Neural progenitor cell (in vitro differentiated cells): ENCODE data around the gene GRK1. TPM values are rescaled to one million over a fixed set of nuclear protein-coding genes. Genes with fewer than 3 reads are reported as not detected.

Experiments used
- DNase-seq: peaks from one replicate; pipeline ENCODE4 v3.0.0-alpha.2; 2016; ENCODE audit warnings: low spot score
- H2AFZ ChIP-seq: fragments of 200-600 bp; sonication (generic); replicated peaks from 2 replicates; pipeline ENCODE4 v1.6.1; 2016; ENCODE audit warnings: antibody characterized with exemption
- H3F3A ChIP-seq: fragments of 200-600 bp; sonication (generic); 2 replicates; pipeline ENCODE4 v1.6.1; 2016; ENCODE audit warnings: antibody characterized with exemption, low read depth
- H3K27ac ChIP-seq: fragments of 200-600 bp; sonication (generic); 2 replicates; pipeline ENCODE4 v1.5.1; 2016; ENCODE audit warnings: mild to moderate bottlenecking
- H3K27me3 ChIP-seq: fragments of 200-600 bp; sonication (generic); 2 replicates; pipeline ENCODE4 v1.6.1; 2016; ENCODE audit warnings: mild to moderate bottlenecking, moderate library complexity
- H3K36me3 ChIP-seq: fragments of 200-600 bp; sonication (generic); 2 replicates; pipeline ENCODE4 v1.5.1; 2016
- H3K4me1 ChIP-seq: fragments of 200-600 bp; sonication (generic); 2 replicates; pipeline ENCODE4 v1.6.1; 2016; ENCODE audit warnings: mixed run types
- H3K4me2 ChIP-seq: fragments of 200-600 bp; sonication (generic); 2 replicates; pipeline ENCODE4 v1.6.1; 2016
- H3K4me3 ChIP-seq: fragments of 200-600 bp; sonication (generic); 2 replicates; pipeline ENCODE4 v1.5.1; 2016
- H3K79me2 ChIP-seq: fragments of 200-600 bp; sonication (generic); 2 replicates; pipeline ENCODE4 v1.6.1; 2016; ENCODE audit warnings: low read depth
- H3K9ac ChIP-seq: fragments of 200-600 bp; sonication (generic); 2 replicates; pipeline ENCODE4 v1.6.1; 2016
- H3K9me3 ChIP-seq: fragments of 200-600 bp; sonication (generic); 2 replicates; pipeline ENCODE4 v1.5.1; 2016; ENCODE audit warnings: low read depth
- H4K20me1 ChIP-seq: fragments of 200-600 bp; sonication (generic); 2 replicates; pipeline ENCODE4 v1.6.1; 2016; ENCODE audit warnings: low read depth
- H3K27ac Mint-ChIP-seq: 3 replicates; pipeline ENCODE4 v1.8.0; 2021; ENCODE audit warnings: mixed read lengths
- H3K27me3 Mint-ChIP-seq: 2 replicates; pipeline ENCODE4 v1.8.0; 2022; ENCODE audit warnings: low read depth, mild to moderate bottlenecking, inconsistent platforms, moderate library complexity, mixed read lengths; ENCODE audit not compliant: insufficient read depth
- H3K36me3 Mint-ChIP-seq: 3 replicates; pipeline ENCODE4 v1.8.0; 2021; ENCODE audit warnings: mixed read lengths
- H3K4me1 Mint-ChIP-seq: 3 replicates; pipeline ENCODE4 v1.8.0; 2021; ENCODE audit warnings: mixed read lengths
- H3K4me3 Mint-ChIP-seq: 3 replicates; pipeline ENCODE4 v1.8.0; 2021; ENCODE audit warnings: mild to moderate bottlenecking, moderate library complexity, mixed read lengths
- H3K9me3 Mint-ChIP-seq: 3 replicates; pipeline ENCODE4 v1.8.0; 2020; ENCODE audit warnings: mixed read lengths
- EZH2 ChIP-seq: fragments of 200-600 bp; sonication (generic); IDR thresholded peaks from 2 replicates; pipeline ENCODE4 v1.6.1; 2017; ENCODE audit warnings: antibody characterized with exemption, mild to moderate bottlenecking, moderate library complexity
- EZH2phosphoT487 ChIP-seq: fragments of 200-600 bp; sonication (generic); IDR thresholded peaks from 2 replicates; pipeline ENCODE4 v1.6.1; 2017; ENCODE audit warnings: antibody characterized with exemption
- total RNA-seq: library from RNA; depleted of rRNA; stranded (reverse); fragments of >200 nt; gene quantifications from 2 replicates; pipeline ENCODE4 v1.2.3, GENCODE V29; 2015; ENCODE audit warnings: low replicate concordance
- TF ChIP-seq, protein P1 (sequence below): fragments of 200-600 bp; sonication (generic); IDR thresholded peaks from 2 replicates; pipeline ENCODE4 v1.5.1; 2017; ENCODE audit warnings: antibody characterized with exemption, mild to moderate bottlenecking

GRK1 gene
- total RNA-seq, 1 donor from 2014 or later = not detected

DNA sequence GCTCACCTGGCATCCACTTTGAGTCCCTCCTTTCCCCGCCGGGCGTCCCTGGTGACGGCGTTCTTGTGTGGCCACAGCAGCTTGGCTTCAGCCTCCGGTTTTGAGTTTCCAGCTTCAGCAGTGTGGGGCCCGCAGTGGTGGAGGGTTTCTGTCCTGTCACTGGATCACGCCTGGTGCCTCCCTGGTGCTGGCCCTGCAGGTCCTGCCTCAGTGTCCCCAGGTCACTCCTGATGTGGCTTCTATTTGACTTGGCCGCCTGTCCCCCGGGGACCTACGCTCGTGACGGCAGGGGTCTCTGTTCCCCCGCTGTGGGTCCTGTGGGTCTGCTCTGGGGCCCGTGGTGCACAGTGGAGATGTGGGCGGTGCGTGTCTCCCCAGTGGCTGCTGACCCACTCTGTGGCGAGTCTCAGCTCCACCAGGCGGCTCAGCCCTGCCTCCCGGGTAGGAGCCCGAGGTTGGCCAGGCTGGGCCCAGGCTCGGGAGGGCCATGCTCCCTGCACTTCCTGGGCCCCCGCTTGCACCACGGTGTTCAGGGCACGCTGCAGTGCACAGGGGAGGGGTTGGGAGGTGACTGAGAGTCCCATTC, 10.9 kb upstream of the GRK1 start:
- H3K79me2 ChIP-seq = no peaks in the 10 kb centered on the region
- H3K9ac ChIP-seq = no peak overlapping the region
- no peak for TF ChIP-seq EZH2phosphoT487
- TF ChIP-seq, protein P1, sequence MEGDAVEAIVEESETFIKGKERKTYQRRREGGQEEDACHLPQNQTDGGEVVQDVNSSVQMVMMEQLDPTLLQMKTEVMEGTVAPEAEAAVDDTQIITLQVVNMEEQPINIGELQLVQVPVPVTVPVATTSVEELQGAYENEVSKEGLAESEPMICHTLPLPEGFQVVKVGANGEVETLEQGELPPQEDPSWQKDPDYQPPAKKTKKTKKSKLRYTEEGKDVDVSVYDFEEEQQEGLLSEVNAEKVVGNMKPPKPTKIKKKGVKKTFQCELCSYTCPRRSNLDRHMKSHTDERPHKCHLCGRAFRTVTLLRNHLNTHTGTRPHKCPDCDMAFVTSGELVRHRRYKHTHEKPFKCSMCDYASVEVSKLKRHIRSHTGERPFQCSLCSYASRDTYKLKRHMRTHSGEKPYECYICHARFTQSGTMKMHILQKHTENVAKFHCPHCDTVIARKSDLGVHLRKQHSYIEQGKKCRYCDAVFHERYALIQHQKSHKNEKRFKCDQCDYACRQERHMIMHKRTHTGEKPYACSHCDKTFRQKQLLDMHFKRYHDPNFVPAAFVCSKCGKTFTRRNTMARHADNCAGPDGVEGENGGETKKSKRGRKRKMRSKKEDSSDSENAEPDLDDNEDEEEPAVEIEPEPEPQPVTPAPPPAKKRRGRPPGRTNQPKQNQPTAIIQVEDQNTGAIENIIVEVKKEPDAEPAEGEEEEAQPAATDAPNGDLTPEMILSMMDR = no peak
- no peak overlapping the region for H3K27ac ChIP-seq
- H3K27ac Mint-ChIP-seq = no peak overlapping the region
- no peak overlapping the region for H3K4me2 ChIP-seq
- H3F3A ChIP-seq = no peaks in the 10 kb centered on the region
- no peak overlapping the region for H3K4me3 Mint-ChIP-seq
- no peak for DNase-seq
- no peaks in the 10 kb centered on the region for H3K36me3 Mint-ChIP-seq
- peaks cover 3% of the 10 kb centered on the region for H3K27me3 Mint-ChIP-seq
- H3K27me3 ChIP-seq = no peaks in the 10 kb centered on the region
- no peaks in the 10 kb centered on the region for H3K4me1 ChIP-seq
- no peaks in the 10 kb centered on the region for H3K36me3 ChIP-seq
- no peaks in the 10 kb centered on the region for H3K9me3 Mint-ChIP-seq
- H3K4me3 ChIP-seq = no peak overlapping the region
- H2AFZ ChIP-seq = no peak overlapping the region
- no peaks in the 10 kb centered on the region for H4K20me1 ChIP-seq
- H3K4me1 Mint-ChIP-seq = peaks cover 20% of the 10 kb centered on the region
- H3K9me3 ChIP-seq = peaks cover 4% of the 10 kb centered on the region

DNA sequence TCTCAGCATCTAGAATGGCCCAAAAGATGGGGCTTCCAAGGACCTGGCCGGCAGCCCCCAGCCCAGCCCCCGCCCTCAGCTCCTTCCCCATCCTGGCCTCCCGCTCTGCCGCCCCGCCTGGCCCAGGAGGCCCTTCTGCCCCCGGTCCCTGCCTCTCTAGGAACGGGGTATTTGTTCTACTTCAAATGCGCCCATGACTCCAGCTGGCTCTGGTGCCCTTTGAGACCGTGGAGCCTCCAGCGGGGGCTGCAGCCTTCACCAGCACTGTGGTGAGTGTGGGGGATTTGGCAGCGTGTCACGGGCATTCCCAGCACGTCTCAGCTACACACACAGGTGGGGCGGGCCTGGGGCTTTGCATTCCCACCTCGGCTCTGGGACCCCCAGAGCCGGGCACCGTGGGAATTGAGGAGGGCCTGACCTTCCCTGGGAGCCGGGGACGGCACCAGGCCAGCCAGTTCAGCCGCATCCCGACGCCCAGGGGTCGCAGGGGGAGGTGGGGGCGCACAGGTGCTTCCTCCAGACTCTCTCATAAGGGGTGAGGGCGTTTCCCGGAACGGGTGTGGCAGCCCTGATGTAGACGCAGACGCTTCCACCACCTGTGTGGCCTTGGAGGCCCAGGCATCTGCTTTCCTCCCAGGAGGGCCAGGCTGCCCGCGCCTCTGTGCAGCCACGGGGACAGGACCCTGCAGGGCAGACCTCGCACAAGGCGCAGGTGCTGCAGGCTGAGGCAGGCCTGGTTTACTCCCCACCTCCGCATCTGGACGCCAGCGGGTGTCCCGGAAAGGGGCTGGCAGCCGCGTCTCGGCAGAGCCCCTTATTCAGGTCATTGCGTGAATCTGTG, 10.0 kb upstream of the GRK1 start:
- H3K4me1 ChIP-seq = no peaks in the 10 kb centered on the region
- H3K27me3 ChIP-seq = no peaks in the 10 kb centered on the region
- TF ChIP-seq EZH2phosphoT487 (no peak), EZH2 (no peak)
- TF ChIP-seq, protein P1 = no peak
- DNase-seq = no peak
- no peaks in the 10 kb centered on the region for H3F3A ChIP-seq
- Mint-ChIP-seq H3K4me3 (no peak overlapping the region), H3K36me3 (no peaks in the 10 kb centered on the region), H3K27me3 (peaks cover 3% of the 10 kb centered on the region), H3K9me3 (peaks cover 4% of the 10 kb centered on the region), H3K27ac (no peak overlapping the region), H3K4me1 (peaks cover 20% of the 10 kb centered on the region)
- no peaks in the 10 kb centered on the region for H4K20me1 ChIP-seq
- H3K9ac ChIP-seq = no peak overlapping the region
- H3K4me2 ChIP-seq = no peak overlapping the region
- no peak overlapping the region for H3K4me3 ChIP-seq
- H3K9me3 ChIP-seq = peaks cover 7% of the 10 kb centered on the region
- H3K36me3 ChIP-seq = no peaks in the 10 kb centered on the region
- no peak overlapping the region for H3K27ac ChIP-seq
- H3K79me2 ChIP-seq = no peaks in the 10 kb centered on the region
- no peak overlapping the region for H2AFZ ChIP-seq

DNA sequence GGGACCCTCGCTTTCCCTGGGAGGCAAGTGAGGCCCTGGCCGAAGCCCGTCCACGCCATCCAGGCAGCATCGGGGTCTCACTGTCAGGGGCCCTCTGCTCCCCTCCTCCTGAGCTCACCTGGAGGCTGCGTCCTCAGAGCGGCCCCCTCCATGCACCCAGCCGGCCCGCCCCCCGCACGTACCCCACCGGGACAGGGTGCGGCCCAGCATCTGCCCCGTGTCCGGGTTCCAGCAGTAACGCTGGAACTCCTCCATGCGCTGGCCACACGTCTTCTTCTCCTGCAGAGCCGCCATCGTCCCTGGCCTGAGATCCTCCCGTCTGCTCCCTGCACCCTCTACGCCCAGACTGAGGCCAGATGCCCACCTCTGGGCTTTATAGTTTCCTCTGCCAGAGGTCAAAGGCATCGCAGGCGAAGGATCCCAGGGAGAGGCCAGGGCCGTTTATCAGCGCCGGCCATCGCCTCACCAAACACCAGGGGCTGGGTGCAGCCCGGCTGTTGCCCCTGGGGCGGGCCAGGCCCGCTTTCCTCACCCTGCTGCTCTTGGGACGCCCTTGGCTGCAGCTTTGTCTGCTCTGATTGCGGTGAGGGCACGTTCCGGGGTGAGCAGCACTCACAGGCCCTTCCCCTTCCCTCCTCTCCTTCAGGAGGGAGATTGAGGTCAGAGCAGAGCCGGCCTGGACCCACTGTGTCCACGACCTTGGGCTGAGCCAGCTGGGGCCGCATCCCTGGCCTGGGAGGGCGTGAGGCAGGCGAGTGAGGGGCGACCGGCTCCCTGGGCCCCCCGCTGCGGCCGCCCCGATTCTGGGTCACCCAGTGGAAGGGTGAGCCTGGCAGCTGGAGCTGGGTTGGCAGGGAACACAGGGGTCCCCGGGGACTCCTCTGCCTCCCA, 8.9 kb upstream of the GRK1 start, which contains the start of gene ATP4B:
ATP4B (minus strand) TSS at position 348 of the 891 bp plus-strand sequence; CDS start at position 294, 54 bp downstream.
- Histone ChIP-seq H3F3A (no peaks in the 10 kb centered on the region), H3K27me3 (no peaks in the 10 kb centered on the region), H3K9ac (no peak within 1 kb of the TSS), H3K27ac (no peak within 1 kb of the TSS), H3K9me3 (peaks cover 7% of the 10 kb centered on the region), H3K79me2 (no peaks in the 10 kb centered on the region), H4K20me1 (no peaks in the 10 kb centered on the region), H3K4me3 (no peak within 1 kb of the TSS), H3K36me3 (no peaks in the 10 kb centered on the region), H3K4me1 (no peaks in the 10 kb centered on the region), H3K4me2 (no peak within 1 kb of the TSS), H2AFZ (no peak within 1 kb of the TSS)
- H3K27ac Mint-ChIP-seq = no peak within 1 kb of the TSS
- no peak for TF ChIP-seq EZH2
- TF ChIP-seq, protein P1 = no peak
- TF ChIP-seq EZH2phosphoT487 = no peak
- no peaks in the 10 kb centered on the region for H3K36me3 Mint-ChIP-seq
- DNase-seq = no peak
- peaks cover 3% of the 10 kb centered on the region for H3K27me3 Mint-ChIP-seq
- peaks cover 20% of the 10 kb centered on the region for H3K4me1 Mint-ChIP-seq
- H3K4me3 Mint-ChIP-seq = no peak within 1 kb of the TSS
- peaks cover 6% of the 10 kb centered on the region for H3K9me3 Mint-ChIP-seq
